Measurements from ENCODE around the gene TRIM33. TPM values are rescaled to one million over a fixed set of nuclear protein-coding genes. Genes with fewer than 3 reads are reported as not detected.
"Not testable (repeated sequence)": the region's sequence is repeated elsewhere in the genome, so short reads cannot be mapped to it uniquely, and the experiment has no call there.

TRIM33 gene
- total RNA-seq, 1 donor from 2014 or later, result 36.4 TPM

DNA sequence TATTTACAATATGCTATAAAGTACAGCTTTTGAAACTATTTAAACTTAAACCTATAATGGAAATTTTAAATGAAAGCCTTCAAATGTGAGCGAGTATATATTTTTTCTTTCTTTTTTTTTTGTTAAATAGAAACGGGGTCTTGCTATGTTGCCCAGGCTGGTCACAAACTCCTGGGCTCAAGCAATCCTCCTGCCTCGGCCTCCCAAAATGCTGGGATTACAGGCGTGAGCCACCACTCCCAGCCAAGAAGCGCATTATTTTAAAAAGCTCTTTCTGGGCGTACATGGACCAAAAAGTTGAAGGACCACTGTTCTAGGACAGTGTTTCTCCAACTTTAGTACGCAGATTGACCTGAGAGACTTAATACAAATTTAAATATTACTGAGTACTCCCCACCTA is 87.5 kb downstream of the TRIM33 start:
- H3K27me3 ChIP-seq (ENCODE audit: low read depth), result no peaks in the 10 kb centered on the region
- ATAC-seq (no peak), DNase-seq (no peak)
- H3K4me3 ChIP-seq, result no peak overlapping the region
- H3K36me3 ChIP-seq, result peaks cover 90% of the 10 kb centered on the region
- H3K4me1 ChIP-seq, result no peaks in the 10 kb centered on the region
- no peaks in the 10 kb centered on the region for H3K9me3 ChIP-seq
- intact Hi-C loops (cut with DNase I), result no loop called here
- no peak overlapping the region for H3K27ac ChIP-seq
- TF ChIP-seq, protein P1, sequence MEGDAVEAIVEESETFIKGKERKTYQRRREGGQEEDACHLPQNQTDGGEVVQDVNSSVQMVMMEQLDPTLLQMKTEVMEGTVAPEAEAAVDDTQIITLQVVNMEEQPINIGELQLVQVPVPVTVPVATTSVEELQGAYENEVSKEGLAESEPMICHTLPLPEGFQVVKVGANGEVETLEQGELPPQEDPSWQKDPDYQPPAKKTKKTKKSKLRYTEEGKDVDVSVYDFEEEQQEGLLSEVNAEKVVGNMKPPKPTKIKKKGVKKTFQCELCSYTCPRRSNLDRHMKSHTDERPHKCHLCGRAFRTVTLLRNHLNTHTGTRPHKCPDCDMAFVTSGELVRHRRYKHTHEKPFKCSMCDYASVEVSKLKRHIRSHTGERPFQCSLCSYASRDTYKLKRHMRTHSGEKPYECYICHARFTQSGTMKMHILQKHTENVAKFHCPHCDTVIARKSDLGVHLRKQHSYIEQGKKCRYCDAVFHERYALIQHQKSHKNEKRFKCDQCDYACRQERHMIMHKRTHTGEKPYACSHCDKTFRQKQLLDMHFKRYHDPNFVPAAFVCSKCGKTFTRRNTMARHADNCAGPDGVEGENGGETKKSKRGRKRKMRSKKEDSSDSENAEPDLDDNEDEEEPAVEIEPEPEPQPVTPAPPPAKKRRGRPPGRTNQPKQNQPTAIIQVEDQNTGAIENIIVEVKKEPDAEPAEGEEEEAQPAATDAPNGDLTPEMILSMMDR (IDR thresholded peaks at IDR 0.05), result no peak

GRCh38 chr1:114418948-114419347 is 92.1 kb downstream of the TRIM33 start:
- DNase-seq; H3K4me1 ChIP-seq; H3K27ac ChIP-seq; H3K27me3 ChIP-seq (ENCODE audit: low read depth); ATAC-seq; H3K4me3 ChIP-seq; intact Hi-C loops (cut with DNase I); H3K9me3 ChIP-seq: not testable (repeated sequence)
- peaks cover 87% of the 10 kb centered on the region for H3K36me3 ChIP-seq

DNA sequence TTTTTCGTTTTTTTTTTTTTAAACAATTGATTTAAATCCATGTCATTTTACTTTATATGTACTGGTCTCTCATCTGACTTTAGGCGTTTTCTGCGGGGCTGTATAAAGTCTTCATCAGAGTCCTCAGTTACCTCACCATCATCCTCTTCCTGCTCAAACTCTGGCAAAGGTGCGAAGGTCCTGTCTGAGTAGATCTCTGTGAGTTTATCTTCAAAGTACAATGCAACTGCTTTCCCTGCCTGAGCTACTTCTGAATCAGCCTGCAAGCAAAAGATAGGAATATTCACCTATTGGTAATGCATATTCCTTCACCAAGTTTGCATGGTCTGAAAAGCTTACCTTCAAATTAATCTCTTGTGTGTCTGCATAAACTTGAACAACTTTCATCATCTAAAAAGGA is 113.4 kb downstream of the TRIM33 start:
- no peak for ATAC-seq
- TF ChIP-seq, protein P1 (IDR thresholded peaks at IDR 0.05), result no peak
- no peak for DNase-seq
- Histone ChIP-seq H3K4me1 (no peaks in the 10 kb centered on the region), H3K27ac (no peak overlapping the region), H3K27me3 (ENCODE audit: low read depth) (no peaks in the 10 kb centered on the region), H3K9me3 (no peaks in the 10 kb centered on the region), H3K36me3 (peaks cover 92% of the 10 kb centered on the region), H3K4me3 (no peak overlapping the region)
- intact Hi-C loops (cut with DNase I), result no loop called here

DNA sequence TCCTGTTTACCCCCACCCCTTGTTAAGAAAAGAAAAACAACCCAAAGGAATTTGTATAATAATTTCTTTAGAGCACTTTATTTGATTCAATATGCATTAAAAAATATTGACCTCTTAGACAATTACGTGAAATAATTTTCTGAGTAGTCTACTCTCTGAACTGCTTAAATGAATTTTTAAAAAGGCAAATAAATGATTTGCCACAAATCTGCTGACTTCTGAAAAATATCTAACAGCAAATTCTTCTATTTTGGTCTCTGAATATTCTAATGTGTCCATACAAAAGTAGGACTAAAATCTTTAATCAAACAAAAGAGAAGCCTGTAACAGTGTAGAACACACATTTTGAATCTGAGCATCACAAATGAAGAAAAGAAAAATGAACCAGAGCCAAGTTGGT is 115.1 kb downstream of the TRIM33 start:
- intact Hi-C loops (cut with DNase I), result no loop called here
- DNase-seq (no peak), ATAC-seq (no peak)
- H3K27ac ChIP-seq, result no peak overlapping the region
- no peak overlapping the region for H3K4me3 ChIP-seq
- peaks cover 85% of the 10 kb centered on the region for H3K36me3 ChIP-seq
- no peaks in the 10 kb centered on the region for H3K9me3 ChIP-seq
- H3K4me1 ChIP-seq, result no peaks in the 10 kb centered on the region
- TF ChIP-seq, protein P1 (IDR thresholded peaks at IDR 0.05), result no peak
- no peaks in the 10 kb centered on the region for H3K27me3 ChIP-seq (ENCODE audit: low read depth)

DNA sequence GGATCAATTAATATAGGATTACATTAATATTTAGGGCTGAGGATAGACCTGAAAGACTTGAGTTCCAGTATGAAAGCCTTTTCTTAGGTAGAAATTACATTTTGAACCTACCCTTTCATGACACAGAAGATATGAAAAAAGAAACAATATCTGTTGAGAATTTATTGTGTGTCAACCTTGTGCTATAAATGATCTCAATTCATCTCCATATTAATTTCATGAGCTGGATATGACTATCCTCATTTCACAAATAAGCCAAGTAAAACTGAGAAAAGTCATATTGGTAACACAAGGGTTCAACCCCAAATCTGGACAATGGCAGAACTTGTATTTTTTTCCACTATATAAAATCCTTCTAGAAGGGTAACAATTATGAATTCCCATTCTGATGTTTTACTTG is 120.0 kb downstream of the TRIM33 start:
- Histone ChIP-seq H3K4me3 (no peak overlapping the region), H3K27me3 (ENCODE audit: low read depth) (no peaks in the 10 kb centered on the region), H3K4me1 (no peaks in the 10 kb centered on the region), H3K9me3 (peaks cover 5% of the 10 kb centered on the region), H3K27ac (no peak overlapping the region), H3K36me3 (peaks cover 42% of the 10 kb centered on the region)
- DNase-seq (no peak), ATAC-seq (no peak)
- intact Hi-C loops (cut with DNase I), result no loop called here
- TF ChIP-seq, protein P1 (IDR thresholded peaks at IDR 0.05), result no peak

DNA sequence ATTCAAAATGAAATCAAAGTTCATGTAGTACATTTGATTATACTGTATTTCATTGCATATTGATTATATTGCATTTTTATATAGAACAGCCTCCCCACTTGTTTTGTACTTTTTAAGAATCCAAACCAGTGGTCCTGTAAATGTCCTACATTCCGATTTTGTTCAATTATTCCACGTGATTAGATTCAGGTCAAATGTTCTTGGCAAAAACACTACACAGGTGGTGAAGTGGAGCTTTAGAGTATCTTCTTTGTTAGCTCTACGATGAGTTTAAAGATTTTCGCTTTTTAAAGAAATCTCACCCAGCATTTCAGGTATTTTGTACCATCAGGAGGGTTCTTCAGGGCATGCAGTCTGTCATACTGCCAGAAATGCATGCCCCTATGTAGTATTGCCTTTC is 120.6 kb downstream of the TRIM33 start:
- Histone ChIP-seq H3K4me1 (no peaks in the 10 kb centered on the region), H3K9me3 (peaks cover 9% of the 10 kb centered on the region), H3K27me3 (ENCODE audit: low read depth) (no peaks in the 10 kb centered on the region), H3K36me3 (peaks cover 36% of the 10 kb centered on the region), H3K4me3 (no peak overlapping the region), H3K27ac (no peak overlapping the region)
- no peak for ATAC-seq
- DNase-seq, result no peak
- TF ChIP-seq, protein P1 (IDR thresholded peaks at IDR 0.05), result no peak
- intact Hi-C loops (cut with DNase I), result no loop called here

All from lower lobe of right lung (tissue), 2 donors.